Ramos (cell line): ENCODE results near the gene SPATS1.

Experiments
- in situ Hi-C: fragments of 300-500 bp; cut with MboI; formaldehyde crosslinking; loops from one replicate; pipeline ENCODE4 v1.14.3; 2022; ENCODE audit warnings: low sequenced_read_pairs; ENCODE audit not compliant: unreplicated experiment

Gene SPATS1

GRCh38 chr6:44377971-44378370 lies 35.5 kb downstream of the SPATS1 start:
- in situ Hi-C loops, result no loop called here

- in situ Hi-C loops, result no loop called here
Measured at GRCh38 chr6:44381739-44382138, 39.3 kb downstream of the SPATS1 start.

- in situ Hi-C loops, result no loop called here
Measured at GRCh38 chr6:44386364-44386928, 44.0 kb downstream of the SPATS1 start.

GRCh38 chr6:44386929-44387345 lies 44.5 kb downstream of the SPATS1 start:
- in situ Hi-C loops, result no loop called here

- in situ Hi-C loops, result no loop called here
Measured at GRCh38 chr6:44387346-44388134, 45.1 kb downstream of the SPATS1 start, which contains the start of gene CDC5L. Gene CDC5L, plus strand, starts transcription at chr6:44387706. Its CDS starts 118 bp downstream, at chr6:44387824.

- in situ Hi-C loops, result no loop called here
Measured at GRCh38 chr6:44388135-44388487, 45.7 kb downstream of the SPATS1 start.

- in situ Hi-C loops, result no loop called here
Measured at GRCh38 chr6:44388887-44389286, 46.4 kb downstream of the SPATS1 start.

GRCh38 chr6:44390158-44390683 lies 47.8 kb downstream of the SPATS1 start:
- in situ Hi-C loops, result no loop called here
